NT2/D1 (cell line): ENCODE results near the gene TMEM150C.

ENCODE experiments used
- DNase-seq: peaks from one replicate; pipeline ENCODE4 v3.0.0-alpha.2; 2011; ENCODE audit warnings: low read depth, low spot score
- H3K27me3 ChIP-seq: 2 replicates; pipeline ENCODE4 v1.6.0; 2011; ENCODE audit warnings: mild to moderate bottlenecking; ENCODE audit not compliant: insufficient read length, insufficient read depth
- H3K36me3 ChIP-seq: 2 replicates; pipeline ENCODE4 v1.6.1; 2011; ENCODE audit warnings: mild to moderate bottlenecking, low read length, mixed read lengths; ENCODE audit not compliant: insufficient read depth, insufficient read length
- H3K4me1 ChIP-seq: 2 replicates; pipeline ENCODE4 v1.5.1; 2011; ENCODE audit not compliant: insufficient read depth, insufficient read length
- H3K4me3 ChIP-seq: 2 replicates; pipeline ENCODE4 v1.5.1; 2011; ENCODE audit warnings: low read depth; ENCODE audit not compliant: insufficient read length
- H3K9ac ChIP-seq: 2 replicates; pipeline ENCODE4 v1.6.0; 2011; ENCODE audit warnings: low read depth; ENCODE audit not compliant: insufficient read length
- H3K9me3 ChIP-seq: 2 replicates; pipeline ENCODE4 v1.5.1; 2011; ENCODE audit warnings: mild to moderate bottlenecking, low read length; ENCODE audit not compliant: insufficient read depth
- SUZ12 ChIP-seq: IDR thresholded peaks from 2 replicates; pipeline ENCODE4 v1.6.1; 2011; ENCODE audit not compliant: insufficient read length, insufficient read depth; ENCODE audit errors: extremely low read depth
- YY1 ChIP-seq: IDR thresholded peaks from 2 replicates; pipeline ENCODE4 v1.6.1; 2011; ENCODE audit not compliant: insufficient read length, insufficient read depth
- ZNF274 ChIP-seq: IDR thresholded peaks from 2 replicates; pipeline ENCODE4 v1.6.1; 2011; ENCODE audit warnings: mild to moderate bottlenecking, low read depth, low read length

Gene TMEM150C

DNA sequence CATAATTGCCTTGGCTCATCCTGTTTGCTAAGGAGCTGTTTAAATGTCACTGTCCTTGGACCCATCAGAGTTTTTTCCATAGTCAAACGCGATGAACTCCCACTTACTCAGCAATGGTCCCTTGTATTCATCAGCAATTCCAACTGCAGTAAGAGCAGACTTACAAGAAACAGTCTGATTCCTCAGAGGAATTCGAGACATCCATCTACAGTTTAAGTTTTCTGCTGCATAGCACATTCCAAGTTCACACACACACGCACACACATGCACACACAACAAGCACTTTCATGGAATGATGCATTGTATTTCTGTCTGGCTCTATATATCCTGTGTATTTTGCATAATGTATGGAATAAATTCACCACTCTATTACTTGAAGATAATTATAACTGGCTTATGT lies 32.7 kb upstream of the TMEM150C start:
- Histone ChIP-seq H3K9me3 (no peaks in the 10 kb centered on the region), H3K4me1 (no peaks in the 10 kb centered on the region), H3K9ac (no peak overlapping the region), H3K36me3 (no peaks in the 10 kb centered on the region), H3K4me3 (no peak overlapping the region), H3K27me3 (no peaks in the 10 kb centered on the region)
- no peak for DNase-seq
- TF ChIP-seq YY1 (no peak), ZNF274 (no peak), SUZ12 (no peak)

DNA sequence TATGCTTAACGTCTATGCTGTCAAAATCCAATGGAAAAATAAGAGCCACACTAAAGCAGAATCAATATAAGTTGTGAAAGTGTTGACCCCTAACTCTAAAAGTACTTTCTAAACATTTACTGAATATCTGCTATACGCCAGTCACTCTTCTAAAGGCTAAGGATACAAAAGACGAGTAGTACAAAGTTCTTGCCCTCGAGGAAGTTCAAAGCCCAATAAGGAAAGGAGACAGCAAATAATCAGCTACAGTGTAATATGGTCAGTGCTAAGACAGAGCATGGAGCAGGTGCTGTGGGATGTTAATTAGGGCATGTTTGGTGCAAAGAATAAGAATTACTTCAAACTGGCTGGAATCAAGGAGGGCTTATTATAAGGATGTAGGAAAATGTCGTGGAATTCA lies 31.6 kb upstream of the TMEM150C start:
- Histone ChIP-seq H3K27me3 (no peaks in the 10 kb centered on the region), H3K36me3 (no peaks in the 10 kb centered on the region), H3K9me3 (no peaks in the 10 kb centered on the region), H3K9ac (no peak overlapping the region), H3K4me1 (no peaks in the 10 kb centered on the region), H3K4me3 (no peak overlapping the region)
- DNase-seq, result no peak
- TF ChIP-seq SUZ12 (no peak), ZNF274 (no peak), YY1 (no peak)

DNA sequence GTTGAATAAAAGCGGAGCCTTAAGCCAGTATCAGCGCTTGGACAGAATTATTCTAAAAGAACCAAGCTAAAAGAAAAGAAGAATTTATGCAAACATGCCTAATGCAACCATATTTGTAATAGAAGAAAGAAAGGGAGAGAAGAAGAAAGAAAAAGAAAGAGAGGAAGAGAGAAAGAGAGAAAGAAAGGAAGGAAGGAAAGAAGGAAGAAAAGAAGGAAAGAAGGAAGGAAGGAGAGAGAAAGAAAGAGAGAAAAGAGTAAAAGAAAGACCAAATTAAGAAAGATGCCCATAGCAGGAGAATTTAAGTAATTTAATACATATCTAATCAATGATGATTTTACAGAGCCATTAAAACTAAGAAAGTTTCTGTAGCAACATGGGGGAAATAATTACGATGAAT lies 30.9 kb upstream of the TMEM150C start:
- no peaks in the 10 kb centered on the region for H3K36me3 ChIP-seq
- H3K9me3 ChIP-seq, result no peaks in the 10 kb centered on the region

DNA sequence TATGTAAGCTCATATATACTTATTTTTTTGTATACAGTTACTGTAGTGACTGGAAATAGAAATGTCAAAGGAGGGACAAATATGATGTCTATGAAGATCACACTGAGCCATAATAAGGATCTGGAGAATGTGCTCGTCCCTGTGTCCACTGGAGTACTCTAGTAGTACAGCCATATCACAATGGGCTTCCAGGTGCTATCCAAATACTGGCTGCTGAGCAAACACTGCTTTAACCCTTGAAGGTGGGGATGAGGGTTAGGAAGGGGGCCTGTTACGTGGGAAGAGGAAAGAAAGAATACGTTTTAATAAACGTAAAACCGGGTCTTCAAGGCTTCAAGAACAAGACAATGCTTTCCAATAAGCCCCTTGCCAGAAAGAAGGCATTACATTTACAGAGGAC lies 29.8 kb upstream of the TMEM150C start:
- TF ChIP-seq ZNF274 (no peak), SUZ12 (no peak), YY1 (no peak)
- Histone ChIP-seq H3K36me3 (no peaks in the 10 kb centered on the region), H3K27me3 (no peaks in the 10 kb centered on the region), H3K4me1 (peaks cover 4% of the 10 kb centered on the region), H3K9me3 (no peaks in the 10 kb centered on the region), H3K4me3 (no peak overlapping the region), H3K9ac (no peak overlapping the region)
- DNase-seq, result no peak

More for the DNA sequence above, 30.9 kb upstream of the TMEM150C start:
- Histone ChIP-seq H3K4me3 (no peak overlapping the region), H3K9ac (no peak overlapping the region), H3K27me3 (no peaks in the 10 kb centered on the region), H3K4me1 (no peaks in the 10 kb centered on the region)
- TF ChIP-seq YY1 (no peak), ZNF274 (no peak), SUZ12 (no peak)
- no peak for DNase-seq

DNA sequence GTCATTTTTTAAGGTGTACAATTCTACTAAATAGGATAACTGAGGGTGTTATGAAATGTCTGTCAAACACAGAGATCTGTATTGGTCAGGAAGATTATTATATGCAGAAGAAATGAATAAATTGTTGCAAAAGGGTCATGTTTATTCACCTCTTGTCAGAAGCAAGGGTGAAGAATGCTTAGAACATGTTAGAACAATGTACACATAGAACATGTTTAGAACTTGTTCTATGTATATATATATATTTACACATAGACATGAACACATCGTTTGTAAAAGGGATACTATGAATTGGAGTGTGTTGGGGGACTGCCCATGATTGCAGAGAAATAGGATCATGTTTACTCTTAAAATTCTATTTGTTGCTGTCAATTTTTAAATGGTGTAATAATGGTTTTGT lies 28.0 kb upstream of the TMEM150C start:
- TF ChIP-seq SUZ12 (no peak), ZNF274 (no peak), YY1 (no peak)
- H3K27me3 ChIP-seq, result no peaks in the 10 kb centered on the region
- DNase-seq, result no peak
- H3K9me3 ChIP-seq, result no peaks in the 10 kb centered on the region
- H3K36me3 ChIP-seq, result no peaks in the 10 kb centered on the region
- H3K9ac ChIP-seq, result no peak overlapping the region
- H3K4me3 ChIP-seq, result no peak overlapping the region
- H3K4me1 ChIP-seq, result peaks cover 8% of the 10 kb centered on the region

DNA sequence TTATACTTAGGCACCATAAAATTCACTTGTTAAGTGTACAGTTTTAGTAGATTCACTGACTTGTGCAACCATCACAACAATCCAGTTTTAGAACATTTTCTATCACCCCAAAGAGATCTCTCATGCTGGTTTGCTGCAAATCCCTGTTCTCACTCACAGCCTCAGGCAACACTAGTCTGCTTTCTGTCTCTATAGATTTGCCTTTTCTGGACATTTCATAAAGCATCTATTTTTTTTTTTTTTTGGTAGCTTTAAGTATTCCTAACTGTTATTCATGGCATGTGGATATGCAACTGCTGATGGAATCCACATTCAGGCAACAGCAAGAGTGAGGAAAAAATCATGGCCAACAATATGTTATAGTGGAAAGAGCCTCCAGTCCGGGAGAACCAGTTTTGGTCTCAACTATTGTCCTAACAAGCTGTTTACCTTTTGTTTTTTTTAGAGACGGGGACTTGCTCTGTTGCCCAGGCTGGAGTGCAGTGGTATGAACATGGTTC lies 27.0 kb upstream of the TMEM150C start:
- no peaks in the 10 kb centered on the region for H3K36me3 ChIP-seq
- H3K9ac ChIP-seq, result no peak overlapping the region
- no peaks in the 10 kb centered on the region for H3K9me3 ChIP-seq
- TF ChIP-seq ZNF274 (no peak), YY1 (no peak), SUZ12 (no peak)
- H3K4me1 ChIP-seq, result peaks cover 8% of the 10 kb centered on the region
- no peak for DNase-seq
- H3K27me3 ChIP-seq, result no peaks in the 10 kb centered on the region
- H3K4me3 ChIP-seq, result no peak overlapping the region

DNA sequence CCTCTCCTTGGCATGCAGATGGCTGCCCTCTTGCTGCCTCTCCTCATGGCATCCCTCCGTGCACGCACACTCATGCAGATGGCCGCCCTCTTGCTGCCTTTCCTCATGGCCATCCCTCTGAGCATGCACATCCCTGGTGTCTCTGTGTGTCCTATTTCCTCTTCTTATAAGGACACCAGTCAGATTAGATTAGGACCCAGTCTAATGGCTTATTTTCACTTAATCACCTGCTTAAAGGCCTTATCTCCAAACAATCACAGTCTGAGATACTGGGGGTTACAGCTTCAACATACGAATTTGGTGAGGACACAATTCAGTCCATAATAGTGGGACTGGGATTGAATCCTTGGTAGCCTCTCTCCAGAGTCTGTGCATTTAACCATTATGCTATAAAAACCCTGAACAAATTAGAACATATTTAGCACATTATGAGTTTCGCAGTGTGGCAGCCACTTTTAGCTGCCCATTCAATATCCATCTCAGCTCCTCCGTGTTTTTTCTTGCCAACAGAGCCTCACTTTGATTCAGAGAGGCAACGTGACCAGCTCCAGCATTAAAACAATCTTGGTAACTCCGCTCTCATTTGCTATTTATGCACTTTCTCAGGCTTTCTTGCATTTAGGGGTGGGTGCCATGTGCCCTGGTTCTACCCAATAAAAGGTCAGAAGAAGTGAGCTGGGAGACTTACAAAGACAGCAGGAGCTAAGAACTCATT lies 26.2 kb upstream of the TMEM150C start:
- no peaks in the 10 kb centered on the region for H3K27me3 ChIP-seq
- peaks cover 8% of the 10 kb centered on the region for H3K4me1 ChIP-seq
- TF ChIP-seq YY1 (no peak), ZNF274 (no peak), SUZ12 (no peak)
- no peaks in the 10 kb centered on the region for H3K36me3 ChIP-seq
- no peak overlapping the region for H3K9ac ChIP-seq
- DNase-seq, result no peak
- H3K4me3 ChIP-seq, result no peak overlapping the region
- H3K9me3 ChIP-seq, result no peaks in the 10 kb centered on the region
